ENCODE data around the gene ROM1.
"Not testable (repeated sequence)": the region's sequence is repeated elsewhere in the genome, so short reads cannot be mapped to it uniquely, and the experiment has no call there.

ROM1 gene

DNA sequence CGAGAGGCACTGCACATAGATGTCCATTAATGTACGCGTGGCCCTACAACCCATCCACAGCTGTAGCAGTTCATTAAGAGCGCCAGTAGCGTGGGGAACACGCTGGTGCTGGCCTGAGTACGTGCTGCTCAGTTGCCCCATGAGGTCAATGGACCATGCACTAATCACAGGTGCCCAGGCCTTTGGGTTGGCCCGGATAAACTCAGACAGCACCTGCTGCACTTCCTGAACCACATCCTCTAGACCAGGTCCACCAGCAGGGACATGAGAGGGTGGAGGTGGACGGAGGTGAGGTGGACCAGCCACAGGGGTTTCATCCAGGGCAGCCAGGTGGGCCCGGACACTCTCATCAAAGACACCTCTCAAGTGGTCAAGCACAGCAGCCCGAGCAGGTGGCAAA is 36.4 kb downstream of the ROM1 start:
- DNase-seq (ENCODE audit: low spot score), result no peak

DNA sequence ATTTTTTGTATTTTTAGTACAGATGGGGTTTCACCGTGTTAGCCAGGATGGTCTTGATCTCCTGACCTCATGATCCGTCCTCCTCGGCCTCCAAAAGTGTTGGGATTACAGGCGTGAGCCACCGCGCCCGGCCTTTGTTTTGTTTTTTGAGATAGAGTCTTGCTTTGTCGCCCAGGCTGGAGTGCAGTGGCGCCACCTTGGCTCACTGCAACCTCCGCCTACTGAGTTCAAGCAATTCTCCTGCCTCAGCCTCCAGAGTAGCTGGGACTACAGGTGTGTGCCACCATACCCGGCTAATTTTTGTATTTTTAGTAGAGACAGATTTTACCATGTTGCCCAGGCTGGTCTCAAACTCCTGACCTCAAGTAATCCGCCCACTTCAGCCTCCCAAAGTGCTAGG is 37.2 kb downstream of the ROM1 start:
- DNase-seq (ENCODE audit: low spot score), result not testable (repeated sequence)

DNA sequence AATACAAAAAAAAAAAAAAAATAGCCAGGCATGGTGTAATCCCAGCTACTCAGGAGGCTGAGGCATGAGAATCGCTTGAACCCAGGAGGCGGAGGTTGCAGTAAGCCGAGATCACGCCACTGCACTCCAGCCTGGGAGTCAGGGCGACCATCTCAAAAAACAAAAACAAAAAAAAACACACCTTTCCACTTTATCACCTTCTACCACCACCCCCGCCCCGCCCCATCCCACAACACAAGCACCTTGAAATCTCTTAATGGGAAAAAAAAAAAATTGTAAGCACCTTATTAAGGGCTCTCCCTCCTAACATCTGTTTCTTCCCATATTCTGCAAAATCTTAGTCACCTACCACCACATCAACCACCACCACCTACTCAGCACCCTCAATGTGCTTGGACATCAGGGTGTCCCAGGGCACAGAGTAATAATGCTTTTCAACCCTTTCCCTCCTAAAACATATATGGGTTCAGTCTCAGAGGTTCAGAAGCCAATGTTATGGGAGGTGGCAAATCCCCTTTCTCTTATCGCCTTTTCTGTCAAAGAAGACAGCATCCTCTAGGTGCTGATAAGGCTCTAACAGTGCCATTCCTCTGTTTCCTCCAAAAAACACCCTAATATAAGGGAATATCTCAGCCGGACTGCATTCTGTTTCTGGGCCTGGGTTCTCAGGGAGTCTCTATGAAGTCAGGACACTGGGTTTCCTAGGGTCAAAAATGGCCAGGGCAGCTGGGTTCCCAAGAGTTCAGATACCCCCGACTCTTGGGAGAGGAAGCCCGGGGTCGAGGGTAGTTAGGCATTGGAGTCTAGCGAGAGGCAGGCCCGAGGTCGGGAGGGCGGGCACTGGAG is 39.3 kb downstream of the ROM1 start:
- DNase-seq (ENCODE audit: low spot score), result no peak

DNA sequence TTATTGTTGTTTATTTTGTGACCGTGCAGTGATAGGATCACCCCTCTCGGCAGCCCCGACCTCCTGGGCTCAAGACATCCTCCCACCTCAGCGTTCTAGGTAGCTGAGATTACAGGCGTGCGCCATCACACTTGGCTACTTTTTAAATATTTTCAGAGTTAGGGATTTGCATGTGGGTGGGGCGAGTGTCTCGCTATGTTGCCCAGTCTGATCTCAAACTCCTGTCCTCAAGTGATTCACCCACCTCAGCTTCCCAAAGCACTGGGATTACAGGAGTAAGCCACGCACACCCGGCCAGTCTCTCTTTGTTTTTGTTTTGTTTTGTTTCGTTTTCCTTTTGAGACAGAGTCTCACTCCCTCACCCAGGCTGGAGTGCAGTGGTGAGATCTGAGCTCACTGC is 41.2 kb downstream of the ROM1 start:
- no peak for DNase-seq (ENCODE audit: low spot score)

DNA sequence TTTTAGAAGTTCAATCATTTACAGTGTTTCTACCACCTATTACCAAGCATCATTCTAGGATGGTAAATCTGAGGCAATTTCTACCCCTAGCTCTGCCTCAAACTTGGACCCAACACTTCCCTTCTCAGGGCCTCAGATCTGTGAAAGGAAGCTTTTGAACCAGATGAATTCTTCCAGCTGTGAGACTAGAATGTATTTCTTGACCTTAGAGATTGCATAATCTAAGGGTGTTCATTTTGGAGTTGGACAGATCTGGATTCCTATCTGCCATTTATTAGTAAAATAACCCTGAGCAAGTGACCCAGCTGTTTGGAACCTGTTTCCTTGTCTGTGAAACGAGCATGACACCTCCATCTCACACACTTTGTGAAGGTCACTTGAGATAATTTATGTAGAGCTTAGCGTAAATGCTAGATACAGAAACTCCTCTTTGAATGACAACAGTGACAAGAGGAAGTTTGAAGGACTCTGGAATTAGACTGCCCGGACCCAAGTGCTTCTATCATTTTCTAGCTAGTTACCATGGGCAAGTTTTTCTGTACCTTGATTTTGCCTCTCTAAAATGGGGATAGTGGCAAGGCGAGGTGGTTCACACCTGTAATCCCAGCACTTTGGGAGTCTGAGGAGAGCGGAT is 43.9 kb downstream of the ROM1 start:
- DNase-seq (ENCODE audit: low spot score), result no peak

DNA sequence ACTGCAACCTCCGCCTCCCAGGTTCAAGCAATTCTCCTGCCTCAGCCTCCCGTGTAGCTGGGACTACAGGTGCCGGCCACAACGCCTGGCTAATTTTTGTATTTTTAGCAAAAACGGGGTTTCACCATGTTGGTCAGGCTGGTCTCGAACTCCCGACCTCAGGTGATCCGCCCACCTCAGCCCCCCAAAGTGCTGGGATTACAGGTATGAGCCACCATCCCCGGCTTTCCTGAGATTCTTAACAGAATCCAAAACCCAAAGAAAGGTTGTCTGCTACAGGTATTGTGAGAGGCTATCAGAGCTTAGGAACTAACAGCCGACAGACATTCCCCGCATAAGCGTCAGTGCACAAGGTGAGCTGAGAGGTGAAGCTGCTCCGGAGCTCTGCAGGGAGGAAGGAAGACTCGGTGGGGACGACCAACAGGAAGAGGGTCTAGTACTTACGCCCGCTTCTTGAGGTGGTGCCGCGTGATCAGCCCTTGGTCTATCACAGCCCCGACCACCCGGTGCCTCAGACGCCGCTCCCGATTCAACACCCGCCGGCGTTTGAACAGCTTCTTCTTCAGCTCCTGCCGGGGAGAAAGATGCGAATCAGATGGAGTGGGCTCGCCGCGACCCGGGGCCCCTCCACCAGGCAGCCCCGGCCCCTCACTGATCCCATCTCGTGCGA is 51.5 kb downstream of the ROM1 start:
- DNase-seq (ENCODE audit: low spot score), result peak; percentile 55

Data from LoVo (cell line).